Fibroblast of lung (primary cell): ENCODE data around the gene PPA1. TPM values are rescaled to one million over a fixed set of nuclear protein-coding genes. Genes with fewer than 3 reads are reported as not detected.
A peak's percentile ranks its signal among the peaks of the same experiment; 100 is the strongest.
"Not testable (repeated sequence)": the region's sequence is repeated elsewhere in the genome, so short reads cannot be mapped to it uniquely, and the experiment has no call there.

ENCODE experiments used
- DNase-seq, 2 donors: peaks; one replicate each; pipeline versions ENCODE4 v3.0.0 to v3.0.0-alpha.2; 2010; ENCODE audit warnings: low read depth in 2 of 2
- H2AFZ ChIP-seq: 2 replicates; pipeline ENCODE4 v1.5.1; 2012; ENCODE audit warnings: low read length, control low read depth, inconsistent platforms
- H3K27ac ChIP-seq: 2 replicates; pipeline ENCODE4 v1.5.1; 2011; ENCODE audit warnings: low read length, control low read depth; ENCODE audit not compliant: insufficient read depth
- H3K27me3 ChIP-seq: 2 replicates; pipeline ENCODE4 v1.5.1; 2011; ENCODE audit warnings: mild to moderate bottlenecking, low read length; ENCODE audit not compliant: control insufficient read depth, insufficient read depth
- H3K36me3 ChIP-seq: 2 replicates; pipeline ENCODE4 v1.5.1; 2011; ENCODE audit warnings: low read length; ENCODE audit not compliant: control insufficient read depth, insufficient read depth
- H3K4me1 ChIP-seq: 2 replicates; pipeline ENCODE4 v1.5.1; 2011; ENCODE audit warnings: low read length; ENCODE audit not compliant: control insufficient read depth, insufficient read depth; ENCODE audit errors: extremely low read depth
- H3K4me2 ChIP-seq: 2 replicates; pipeline ENCODE4 v1.5.1; 2011; ENCODE audit warnings: low read length, control low read depth; ENCODE audit not compliant: insufficient read depth; ENCODE audit errors: extremely low read depth
- H3K4me3 ChIP-seq, 4 experiments: fragments of 200-600 bp in 1 of 4; sonication (generic) in 1 of 4; replicated peaks in 1 of 4; 2 replicates each; pipeline ENCODE4 v1.5.1; 2011 to 2016; ENCODE audit warnings: low read length in 4 of 4, low read depth in 3 of 4, mild to moderate bottlenecking in 3 of 4, control low read depth in 2 of 4, inconsistent platforms in 1 of 4, mixed read lengths in 1 of 4; ENCODE audit not compliant: insufficient read depth in 1 of 4; ENCODE audit errors: control extremely low read depth in 1 of 4
- H3K79me2 ChIP-seq: 2 replicates; pipeline ENCODE4 v1.5.1; 2012; ENCODE audit warnings: mild to moderate bottlenecking, low read length, inconsistent platforms; ENCODE audit not compliant: control insufficient read depth, insufficient read depth
- H3K9ac ChIP-seq: 2 replicates; pipeline ENCODE4 v1.5.1; 2011; ENCODE audit warnings: mild to moderate bottlenecking, low read length, control low read depth; ENCODE audit not compliant: insufficient read depth
- H3K9me3 ChIP-seq: 2 replicates; pipeline ENCODE4 v1.5.1; 2012; ENCODE audit warnings: low read depth, low read length; ENCODE audit not compliant: control insufficient read depth, insufficient read depth
- H4K20me1 ChIP-seq: 2 replicates; pipeline ENCODE4 v1.5.1; 2011; ENCODE audit warnings: low read length; ENCODE audit not compliant: control insufficient read depth, insufficient read depth; ENCODE audit errors: extremely low read depth
- CTCF ChIP-seq, 2 donors: IDR thresholded peaks in 1 of 2; conservative IDR thresholded peaks in 1 of 2; 1 replicate in 1 of 2; 2 replicates in 1 of 2; pipeline ENCODE4 v1.5.1; 2011 to 2012; ENCODE audit warnings: low read length in 2 of 2, control low read depth in 1 of 2, inconsistent platforms in 1 of 2, low read depth in 1 of 2, mild to moderate bottlenecking in 1 of 2
- EZH2 ChIP-seq: IDR thresholded peaks from 2 replicates; pipeline ENCODE4 v1.5.1; 2012; ENCODE audit warnings: low read length, control low read depth, mild to moderate bottlenecking; ENCODE audit errors: missing control alignments
- polyA plus RNA-seq, 2 donors: library from polyadenylated mRNA; depleted of rRNA in 1 of 2; stranded (reverse) in 1 of 2; unstranded in 1 of 2; fragments of >200 nt; gene quantifications; 2 replicates each; pipeline ENCODE4 v1.2.1, GENCODE V29; 2011 to 2012; ENCODE audit warnings: missing spikeins in 1 of 2
- total RNA-seq: library from RNA; depleted of rRNA; stranded (reverse); fragments of >200 nt; gene quantifications from 2 replicates; pipeline ENCODE4 v1.2.1, GENCODE V29; 2014

PPA1 gene
- total and polyA plus RNA-seq, 2 donors (not counting 1 experiment from before 2014, with no cell fraction given), result 167 to 287 TPM

GRCh38 chr10:70260259-70260658, 27.0 kb upstream of the PPA1 start:
- Histone ChIP-seq H3K9ac (no peak overlapping the region), H3K36me3 (no peaks in the 10 kb centered on the region), H2AFZ (no peak overlapping the region), H3K9me3 (no peaks in the 10 kb centered on the region), H3K27me3 (peaks cover 13% of the 10 kb centered on the region), H3K4me2 (no peak overlapping the region), H3K4me3 (no peak overlapping the region), H3K79me2 (no peaks in the 10 kb centered on the region), H4K20me1 (no peaks in the 10 kb centered on the region), H3K4me1 (no peaks in the 10 kb centered on the region), H3K27ac (no peak overlapping the region)
- DNase-seq, result no peak
- TF ChIP-seq CTCF (conservative IDR thresholded peaks at IDR 0.05 in 1 of 2, IDR thresholded peaks at IDR 0.05 in 1 of 2; ENCODE audit: low read depth in 1 of 2, low read length in 2 of 2) (no peak), EZH2 (no peak)

- no peaks in the 10 kb centered on the region for H3K9me3 ChIP-seq
- TF ChIP-seq EZH2, result no peak
- no peak for TF ChIP-seq CTCF (conservative IDR thresholded peaks at IDR 0.05 in 1 of 2, IDR thresholded peaks at IDR 0.05 in 1 of 2; ENCODE audit: low read depth in 1 of 2, low read length in 2 of 2)
- H3K36me3 ChIP-seq, result no peaks in the 10 kb centered on the region
- no peak overlapping the region for H3K4me3 ChIP-seq
- no peaks in the 10 kb centered on the region for H3K79me2 ChIP-seq
- H3K4me2 ChIP-seq, result no peak overlapping the region
- H3K9ac ChIP-seq, result no peak overlapping the region
- no peaks in the 10 kb centered on the region for H4K20me1 ChIP-seq
- H3K4me1 ChIP-seq, result no peaks in the 10 kb centered on the region
- no peak overlapping the region for H3K27ac ChIP-seq
- no peak overlapping the region for H2AFZ ChIP-seq
- H3K27me3 ChIP-seq, result peaks cover 28% of the 10 kb centered on the region
- DNase-seq, result no peak
Observed at GRCh38 chr10:70258216-70258615, 25.0 kb upstream of the PPA1 start.

GRCh38 chr10:70257816-70258215, 24.6 kb upstream of the PPA1 start:
- H3K27me3 ChIP-seq, result peaks cover 32% of the 10 kb centered on the region
- H4K20me1 ChIP-seq, H3K9ac ChIP-seq: not testable (repeated sequence)

More at GRCh38 chr10:70257816-70258215, 24.6 kb upstream of the PPA1 start:
- not testable (repeated sequence) for H3K9me3 ChIP-seq, H3K4me3 ChIP-seq, H3K4me1 ChIP-seq, H3K36me3 ChIP-seq, H3K79me2 ChIP-seq, H2AFZ ChIP-seq, H3K4me2 ChIP-seq, H3K27ac ChIP-seq
- DNase-seq, result peak in 1 of 2 donors; percentile 34
